Aorta (tissue), 5 donors: Measurements from ENCODE around the gene KHSRP. TPM values are rescaled to one million over a fixed set of nuclear protein-coding genes. Genes with fewer than 3 reads are reported as not detected.
"Not testable (repeated sequence)": the region's sequence is repeated elsewhere in the genome, so short reads cannot be mapped to it uniquely, and the experiment has no call there.

Experiments
- ATAC-seq: fragments of 200-7000 bp; cut with Tn5 transposase; one replicate; pipeline ENCODE4 v1.9.1; 2022; ENCODE audit warnings: moderate library complexity; ENCODE audit not compliant: low FRiP score
- DNase-seq, 2 donors: peaks; one replicate each; pipeline ENCODE4 v3.0.0-alpha.2; 2020
- H3K27ac ChIP-seq, 2 donors: one replicate each; pipeline ENCODE4 v1.5.1; 2013; ENCODE audit warnings: low read length in 2 of 2, mild to moderate bottlenecking in 2 of 2, moderate library complexity in 2 of 2, control low read depth in 1 of 2, inconsistent platforms in 1 of 2, low read depth in 1 of 2
- H3K27me3 ChIP-seq, 2 donors: one replicate each; pipeline ENCODE4 v1.6.1; 2013; ENCODE audit warnings: control low read depth in 1 of 2, low read length in 1 of 2, mild to moderate bottlenecking in 1 of 2, moderate library complexity in 1 of 2; ENCODE audit not compliant: insufficient read depth in 2 of 2, control insufficient read depth in 1 of 2
- H3K36me3 ChIP-seq, 2 donors: one replicate each; pipeline ENCODE4 v1.6.1; 2013; ENCODE audit warnings: control low read depth in 1 of 2, low read length in 1 of 2, mild to moderate bottlenecking in 1 of 2; ENCODE audit not compliant: insufficient read depth in 2 of 2, control insufficient read depth in 1 of 2
- H3K4me1 ChIP-seq, 2 donors: one replicate each; pipeline ENCODE4 v1.6.1; 2013; ENCODE audit warnings: low read length in 2 of 2, control low read depth in 1 of 2, mild to moderate bottlenecking in 1 of 2, moderate library complexity in 1 of 2; ENCODE audit not compliant: insufficient read depth in 2 of 2, control insufficient read depth in 1 of 2
- H3K4me3 ChIP-seq, 2 donors: one replicate each; pipeline ENCODE4 v1.5.1; 2013; ENCODE audit warnings: low read length in 2 of 2, control low read depth in 1 of 2, mild to moderate bottlenecking in 1 of 2
- H3K9me3 ChIP-seq: one replicate; pipeline ENCODE4 v1.6.1; 2013; ENCODE audit warnings: mild to moderate bottlenecking, low read length; ENCODE audit not compliant: control insufficient read depth
- WGBS, 2 donors: extraction: QIAGEN DNeasy Blood & Tissue Kit; methylation state at CpG; one replicate each; pipeline ENCODE4 v1.1.7; 2013; 5-methylcytosine and 5-hydroxymethylcytosine counted together
- intact Hi-C, 2 donors: fragments of 100-400 bp; cut with DNase I; formaldehyde crosslinking; loops; one replicate each; pipeline versions ENCODE4 v1.14.2 to v1.15.0; 2022
- polyA plus RNA-seq, 2 donors: library from polyadenylated mRNA; stranded (reverse); fragments of 200-250 nt; gene quantifications; one replicate each; pipeline ENCODE4 v1.2.3, GENCODE V29; 2013
- total RNA-seq, 2 donors: library from RNA; stranded (reverse); fragmentation: NEBNext Ultra II Directional; extraction: Animal tissue kit (Norgen Biotek cat#: 25700); gene quantifications; one replicate each; pipeline ENCODE4 v1.2.1, GENCODE V29; 2021
- donor health status: healthy with polysubstance abuse.
- donor health status: Bipolar disorder and iron deficiency.
- donor health status: DM: no; HTN: no; CAD: no.
- donor health status: DM: no; HTN: no; CAD: no.
- donor health status: DM: yes; HTN: yes; CAD: no.

Gene KHSRP
- total and polyA plus RNA-seq, 4 donors, result 69.7 to 151 (median 109) TPM

DNA sequence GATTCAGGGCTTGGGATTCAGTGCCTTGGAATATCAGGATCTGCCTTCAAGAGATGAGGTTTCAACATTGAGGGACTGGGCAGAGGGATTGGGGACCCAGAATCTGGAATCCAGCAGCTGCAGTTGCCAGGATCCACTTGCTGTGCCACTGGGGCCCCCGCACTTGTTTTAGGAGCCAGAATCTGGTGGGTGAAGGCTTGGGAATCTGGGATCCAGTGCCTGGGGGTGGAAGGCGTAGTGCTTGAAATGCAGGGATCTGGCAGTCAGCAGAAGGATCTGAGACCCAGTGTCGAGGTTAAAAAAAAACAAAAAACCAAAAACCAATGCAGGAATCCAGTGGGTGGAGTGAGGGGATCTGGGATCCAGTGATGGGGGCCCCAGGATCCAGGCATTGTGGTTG, 16.3 kb upstream of the KHSRP start:
- Histone ChIP-seq H3K27ac (no peak overlapping the region), H3K36me3 (peaks cover 0 to 2% of the 10 kb centered on the region in 2 donors), H3K9me3 (no peaks in the 10 kb centered on the region), H3K4me1 (no peaks in the 10 kb centered on the region), H3K27me3 (no peaks in the 10 kb centered on the region), H3K4me3 (no peak overlapping the region)
- 85 to 96% methylated on average over 3 of the region's 3 CpGs for WGBS, 2 donors
- ATAC-seq (no peak), DNase-seq (no peak)
- intact Hi-C loops, result no loop called here

DNA sequence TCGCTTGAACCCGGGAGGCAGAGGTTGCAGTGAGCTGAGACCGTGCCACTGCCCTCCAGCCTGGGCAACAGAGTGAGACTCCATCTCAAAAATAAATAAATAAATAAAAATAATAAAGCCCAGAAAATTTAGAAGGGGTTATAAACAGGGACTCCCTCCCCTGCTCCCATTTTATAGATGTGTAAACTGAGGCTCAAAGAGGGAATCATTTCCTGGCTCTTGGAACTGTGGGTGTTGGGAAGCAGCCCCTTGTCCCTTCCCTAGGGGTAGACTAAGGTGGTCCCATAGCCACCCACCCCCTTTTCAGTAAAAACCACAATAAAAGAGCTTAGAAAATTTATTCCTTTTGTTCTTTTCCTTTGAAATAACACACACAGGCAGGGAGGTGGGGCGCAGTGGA, 15.1 kb upstream of the KHSRP start:
- H3K4me3 ChIP-seq, result no peak overlapping the region
- no peaks in the 10 kb centered on the region for H3K27me3 ChIP-seq
- H3K4me1 ChIP-seq, result no peaks in the 10 kb centered on the region
- H3K36me3 ChIP-seq, result peaks cover 0 to 2% of the 10 kb centered on the region in 2 donors
- WGBS, 2 donors, result 83 to 85% methylated on average over 4 of the region's 4 CpGs
- no peaks in the 10 kb centered on the region for H3K9me3 ChIP-seq
- intact Hi-C loops, result no loop called here
- no peak overlapping the region for H3K27ac ChIP-seq
- DNase-seq, result no peak
- ATAC-seq, result no peak

DNA sequence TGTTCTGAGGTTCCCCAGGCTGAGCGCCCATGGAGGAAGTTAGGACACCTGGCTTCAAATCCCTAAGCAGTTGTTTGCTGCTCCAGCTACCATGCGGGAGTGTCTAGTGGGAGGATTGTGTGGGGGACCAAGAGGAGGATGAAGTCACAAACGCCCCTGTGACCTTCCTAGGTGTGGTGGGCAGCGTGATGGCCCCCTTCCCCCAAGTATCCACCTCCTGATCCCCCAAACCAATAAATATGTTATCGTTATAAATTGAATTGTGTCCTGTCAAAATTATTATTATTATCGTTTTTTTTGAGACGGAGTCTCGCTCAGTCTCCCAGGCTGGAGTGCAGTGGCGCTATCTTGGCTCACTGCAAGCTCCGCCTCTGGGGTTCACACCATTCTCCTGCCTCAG, 9.1 kb upstream of the KHSRP start, which contains the start of gene SLC25A41:
Gene SLC25A41, minus strand, starts transcription at position 101 of the 400 bp plus-strand sequence. Its CDS starts 70 bp downstream, at position 31.
- intact Hi-C loops, result no loop called here
- Histone ChIP-seq H3K27me3 (no peaks in the 10 kb centered on the region), H3K36me3 (no peaks in the 10 kb centered on the region), H3K9me3 (no peaks in the 10 kb centered on the region), H3K27ac (no peak within 1 kb of the TSS), H3K4me1 (no peaks in the 10 kb centered on the region), H3K4me3 (no peak within 1 kb of the TSS)
- DNase-seq, result no peak
- no peak for ATAC-seq
- 95% methylated on average over 10 of the region's 10 CpGs for WGBS, 2 donors

DNA sequence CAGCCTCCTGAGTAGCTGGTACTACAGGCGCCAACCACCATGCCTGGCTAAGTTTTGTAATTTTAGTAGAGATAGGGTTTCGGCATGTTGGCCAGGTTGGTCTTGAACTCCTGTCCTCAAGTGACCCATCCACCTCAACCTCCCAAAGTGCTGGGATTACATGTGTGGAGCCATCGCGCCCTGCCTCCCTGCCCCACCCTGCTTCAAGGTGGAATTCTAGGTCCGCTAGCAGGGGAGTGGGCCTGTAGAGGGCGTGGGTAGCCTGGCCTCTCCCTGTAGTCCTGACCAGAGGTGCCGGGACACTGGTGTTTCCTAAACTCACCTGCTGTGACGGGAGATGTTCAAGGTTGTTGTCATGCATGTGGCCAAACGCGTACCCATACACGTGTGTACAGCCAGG, 8.6 kb upstream of the KHSRP start:
- 86 to 89% methylated on average over 11 of the region's 11 CpGs for WGBS, 2 donors
- Histone ChIP-seq H3K9me3 (no peaks in the 10 kb centered on the region), H3K27me3 (no peaks in the 10 kb centered on the region), H3K27ac (no peak overlapping the region), H3K4me1 (no peaks in the 10 kb centered on the region), H3K4me3 (no peak overlapping the region), H3K36me3 (no peaks in the 10 kb centered on the region)
- intact Hi-C loops, result no loop called here
- DNase-seq (no peak), ATAC-seq (no peak)

DNA sequence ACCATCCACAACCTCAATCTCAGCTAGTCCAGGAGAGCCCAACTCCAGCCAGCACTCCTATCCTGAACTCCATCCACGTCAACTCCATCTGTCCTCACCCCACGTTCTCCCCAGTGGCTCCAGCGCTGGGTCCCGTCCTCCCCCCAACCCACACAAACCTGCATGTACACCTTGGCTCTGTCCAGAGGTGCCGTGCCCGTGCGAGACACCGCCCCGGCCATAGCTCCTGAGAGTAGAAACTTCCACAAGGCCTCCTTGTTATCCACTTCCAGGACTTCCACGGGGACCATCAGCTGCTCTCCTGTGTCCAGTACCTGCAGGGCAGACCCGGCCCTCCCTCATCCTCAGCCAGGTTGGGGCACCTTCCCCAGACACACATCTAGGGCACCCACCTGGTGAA, 7.3 kb upstream of the KHSRP start:
- Histone ChIP-seq H3K27ac (no peak overlapping the region), H3K9me3 (no peaks in the 10 kb centered on the region), H3K27me3 (no peaks in the 10 kb centered on the region), H3K4me3 (no peak overlapping the region), H3K4me1 (no peaks in the 10 kb centered on the region), H3K36me3 (no peaks in the 10 kb centered on the region)
- ATAC-seq (no peak), DNase-seq (no peak)
- intact Hi-C loops, result no loop called here
- WGBS, 2 donors, result 88 to 92% methylated on average over 11 of the region's 11 CpGs

DNA sequence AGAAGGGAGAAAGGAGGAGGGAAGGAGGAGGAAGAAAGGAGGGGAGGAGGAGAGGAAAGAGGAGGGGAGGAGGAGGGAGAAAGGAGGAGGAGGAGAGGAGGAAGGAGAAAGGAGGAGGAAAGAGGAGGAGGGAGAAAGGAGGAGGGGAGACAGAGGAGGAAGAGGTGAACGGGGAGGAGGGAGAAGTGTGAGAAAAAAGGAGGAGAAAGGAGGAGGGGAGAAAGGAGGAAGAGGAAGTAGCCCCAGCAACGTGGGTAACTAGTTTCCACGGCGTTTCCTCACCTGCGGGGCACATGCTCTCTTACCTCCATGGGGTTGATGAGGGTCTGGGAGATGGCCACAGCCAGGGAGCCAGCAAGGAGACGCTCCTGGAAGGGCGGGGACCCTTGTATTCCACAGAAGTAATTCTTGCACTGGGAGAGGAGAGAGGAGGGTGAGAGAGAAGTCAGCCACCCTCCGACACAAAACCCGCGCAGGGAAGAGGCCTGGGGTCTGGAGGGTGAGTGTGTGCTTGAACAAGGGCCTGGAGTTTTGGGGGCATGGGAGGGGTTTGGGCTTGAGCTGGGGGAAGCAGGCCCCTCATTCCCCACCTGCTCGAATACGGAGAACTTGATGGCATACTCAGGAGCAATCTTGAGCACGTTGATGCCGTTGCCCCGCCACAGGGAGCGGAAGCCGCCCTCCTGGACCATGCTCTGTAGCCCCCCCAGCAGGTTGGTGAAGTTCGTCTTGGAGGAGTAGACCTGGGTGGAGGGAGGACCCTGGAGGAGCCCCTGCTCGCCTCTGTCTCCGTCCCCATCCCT, 5.0 kb upstream of the KHSRP start:
- no peak overlapping the region for H3K4me3 ChIP-seq
- intact Hi-C loops, result no loop called here
- ATAC-seq (no peak), DNase-seq (no peak)
- H3K4me1 ChIP-seq, result no peaks in the 10 kb centered on the region
- H3K9me3 ChIP-seq, result no peaks in the 10 kb centered on the region
- no peak overlapping the region for H3K27ac ChIP-seq
- 58 to 62% methylated on average over 20 of the region's 20 CpGs for WGBS, 2 donors
- no peaks in the 10 kb centered on the region for H3K36me3 ChIP-seq
- H3K27me3 ChIP-seq, result no peaks in the 10 kb centered on the region

DNA sequence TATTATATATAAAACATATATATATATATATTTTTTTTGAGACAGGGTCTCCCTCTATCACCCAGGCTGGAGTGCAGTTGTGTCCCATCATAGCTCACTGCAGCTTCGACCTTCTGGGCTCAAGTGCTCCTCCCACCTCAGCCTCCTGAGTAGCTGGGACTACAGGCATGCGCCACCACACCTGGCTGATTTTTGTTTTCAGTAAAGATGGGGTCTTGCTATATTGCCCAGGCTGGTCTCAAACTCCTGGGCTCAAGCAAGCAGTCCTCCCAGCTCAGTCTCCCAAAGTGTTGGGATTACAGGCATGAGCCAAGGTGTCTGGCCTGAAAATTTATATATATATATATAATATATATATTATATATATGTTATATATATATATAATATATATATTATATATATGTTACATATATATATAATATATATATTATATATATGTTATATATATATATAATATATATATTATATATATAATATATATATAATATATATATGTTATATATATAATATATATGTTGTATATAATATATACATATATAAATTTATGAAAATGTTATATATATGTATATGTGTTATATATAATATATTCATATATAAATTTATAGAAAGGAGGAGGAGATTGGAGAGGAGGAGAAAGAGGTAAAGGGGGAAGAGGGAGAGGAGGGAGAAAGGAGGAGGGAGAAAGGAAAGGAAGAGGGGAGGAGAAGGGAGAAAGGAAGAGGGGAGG, 4.2 kb upstream of the KHSRP start:
- H3K4me3 ChIP-seq, H3K27ac ChIP-seq, intact Hi-C loops, DNase-seq, H3K9me3 ChIP-seq, ATAC-seq, H3K36me3 ChIP-seq, H3K4me1 ChIP-seq, H3K27me3 ChIP-seq: not testable (repeated sequence)
- WGBS, 2 donors, result 91% methylated on average over 2 of the region's 2 CpGs

DNA sequence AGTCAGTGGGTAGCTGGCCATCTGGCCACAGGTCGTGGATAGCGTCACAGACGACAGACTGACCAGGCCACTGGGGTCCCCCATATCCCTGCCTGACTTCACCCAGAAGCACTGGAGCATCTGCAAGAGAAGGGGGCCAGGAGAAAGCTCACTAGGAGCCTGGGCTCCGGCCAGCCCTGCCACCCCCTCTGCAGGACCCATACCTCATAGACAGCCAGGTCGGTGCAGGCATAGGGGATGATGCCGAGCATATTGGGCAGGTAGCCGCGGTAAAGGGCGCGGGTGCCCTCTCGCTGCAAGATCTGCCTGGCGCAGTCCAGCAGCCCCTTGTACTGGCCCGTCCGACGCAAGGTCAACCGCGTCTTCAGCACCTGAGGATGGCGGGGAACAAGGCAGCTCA, 2.5 kb upstream of the KHSRP start:
- H3K27me3 ChIP-seq, result no peaks in the 10 kb centered on the region
- H3K36me3 ChIP-seq, result no peaks in the 10 kb centered on the region
- ATAC-seq (no peak), DNase-seq (no peak)
- no peaks in the 10 kb centered on the region for H3K4me1 ChIP-seq
- intact Hi-C loops, result no loop called here
- no peak overlapping the region for H3K27ac ChIP-seq
- H3K9me3 ChIP-seq, result no peaks in the 10 kb centered on the region
- H3K4me3 ChIP-seq, result no peak overlapping the region
- WGBS, 2 donors, result 95 to 96% methylated on average over 17 to 18 of the region's 18 CpGs
